HG02840 (cell line): ENCODE data around the gene GPATCH2.
"Not testable (repeated sequence)": the region's sequence is repeated elsewhere in the genome, so short reads cannot be mapped to it uniquely, and the experiment has no call there.

Experiments
- ATAC-seq: cut with Tn5 transposase; IDR thresholded peaks from one replicate; pipeline ENCODE4 v1.9.1; 2021; ENCODE audit warnings: mild to moderate bottlenecking, moderate library complexity, moderate number of reproducible peaks; ENCODE audit not compliant: unreplicated experiment, low FRiP score

Gene GPATCH2

GRCh38 chr1:217381773-217382172 is 249.1 kb downstream of the GPATCH2 start:
- not testable (repeated sequence) for ATAC-seq

- ATAC-seq: not testable (repeated sequence)
Observed at GRCh38 chr1:217379804-217380203, 251.1 kb downstream of the GPATCH2 start.

- ATAC-seq: no peak
Observed at GRCh38 chr1:217379336-217379735, 251.6 kb downstream of the GPATCH2 start.
